Loucy (cell line): ENCODE results near the gene DHX32.

ENCODE experiments used
- H2AFZ ChIP-seq: fragments of 200-600 bp; sonication (generic); 2 replicates; pipeline ENCODE4 v1.6.0; 2016; ENCODE audit warnings: antibody characterized with exemption, mild to moderate bottlenecking, low read length, moderate library complexity
- H3F3A ChIP-seq: fragments of 200-600 bp; 2 replicates; pipeline ENCODE4 v1.6.0; 2016; ENCODE audit warnings: antibody characterized with exemption, low read depth, mild to moderate bottlenecking
- H3K27me3 ChIP-seq: fragments of 200-600 bp; sonication (generic); 2 replicates; pipeline ENCODE4 v1.6.1; 2014; ENCODE audit warnings: low read length, mild to moderate bottlenecking; ENCODE audit not compliant: insufficient read depth, poor library complexity, severe bottlenecking
- H3K36me3 ChIP-seq: fragments of 200-600 bp; sonication (generic); 2 replicates; pipeline ENCODE4 v1.6.1; 2016; ENCODE audit warnings: low read length; ENCODE audit not compliant: insufficient read depth
- H3K4me1 ChIP-seq: fragments of 200-600 bp; sonication (generic); 2 replicates; pipeline ENCODE4 v1.5.1; 2014; ENCODE audit warnings: low read length, mild to moderate bottlenecking; ENCODE audit not compliant: insufficient read depth, poor library complexity, severe bottlenecking
- H3K4me2 ChIP-seq: fragments of 200-600 bp; sonication (generic); 2 replicates; pipeline ENCODE4 v1.6.0; 2014; ENCODE audit warnings: antibody characterized with exemption, low read length, low read depth, mild to moderate bottlenecking; ENCODE audit not compliant: poor library complexity, severe bottlenecking
- H3K4me3 ChIP-seq: fragments of 200-600 bp; sonication (generic); 2 replicates; pipeline ENCODE4 v1.5.1; 2014; ENCODE audit warnings: low read length, mild to moderate bottlenecking, mixed read lengths; ENCODE audit not compliant: poor library complexity, severe bottlenecking
- H3K79me2 ChIP-seq: fragments of 200-600 bp; sonication (generic); 2 replicates; pipeline ENCODE4 v1.6.1; 2014; ENCODE audit warnings: low read length; ENCODE audit not compliant: insufficient read depth
- H3K9ac ChIP-seq: fragments of 200-600 bp; sonication (generic); 2 replicates; pipeline ENCODE4 v1.6.0; 2014; ENCODE audit warnings: mild to moderate bottlenecking, low read depth, low read length, moderate library complexity; ENCODE audit not compliant: poor library complexity, severe bottlenecking
- H3K9me2 ChIP-seq: fragments of 200-600 bp; sonication (generic); replicated peaks from 2 replicates; pipeline ENCODE4 v1.6.1; 2016; ENCODE audit warnings: low read depth, low read length, mixed read lengths
- H3K9me3 ChIP-seq: fragments of 200-600 bp; sonication (generic); 2 replicates; pipeline ENCODE4 v1.6.1; 2014; ENCODE audit warnings: mild to moderate bottlenecking, antibody characterized with exemption, low read length, low read depth; ENCODE audit not compliant: insufficient read depth
- H4K20me1 ChIP-seq: fragments of 200-600 bp; sonication (generic); 2 replicates; pipeline ENCODE4 v1.6.0; 2014; ENCODE audit warnings: antibody characterized with exemption, low read length, mild to moderate bottlenecking; ENCODE audit not compliant: insufficient read depth, poor library complexity, severe bottlenecking
- CTCF ChIP-seq: fragments of 200-600 bp; sonication (generic); conservative IDR thresholded peaks from 2 replicates; pipeline ENCODE4 v1.5.1; 2014; ENCODE audit warnings: mild to moderate bottlenecking, antibody characterized with exemption, low read length
- EZH2phosphoT487 ChIP-seq: fragments of 200-600 bp; IDR thresholded peaks from 2 replicates; pipeline ENCODE4 v1.6.1; 2018; ENCODE audit warnings: antibody characterized with exemption, mild to moderate bottlenecking, moderate library complexity, borderline replicate concordance

The DHX32 gene

DNA sequence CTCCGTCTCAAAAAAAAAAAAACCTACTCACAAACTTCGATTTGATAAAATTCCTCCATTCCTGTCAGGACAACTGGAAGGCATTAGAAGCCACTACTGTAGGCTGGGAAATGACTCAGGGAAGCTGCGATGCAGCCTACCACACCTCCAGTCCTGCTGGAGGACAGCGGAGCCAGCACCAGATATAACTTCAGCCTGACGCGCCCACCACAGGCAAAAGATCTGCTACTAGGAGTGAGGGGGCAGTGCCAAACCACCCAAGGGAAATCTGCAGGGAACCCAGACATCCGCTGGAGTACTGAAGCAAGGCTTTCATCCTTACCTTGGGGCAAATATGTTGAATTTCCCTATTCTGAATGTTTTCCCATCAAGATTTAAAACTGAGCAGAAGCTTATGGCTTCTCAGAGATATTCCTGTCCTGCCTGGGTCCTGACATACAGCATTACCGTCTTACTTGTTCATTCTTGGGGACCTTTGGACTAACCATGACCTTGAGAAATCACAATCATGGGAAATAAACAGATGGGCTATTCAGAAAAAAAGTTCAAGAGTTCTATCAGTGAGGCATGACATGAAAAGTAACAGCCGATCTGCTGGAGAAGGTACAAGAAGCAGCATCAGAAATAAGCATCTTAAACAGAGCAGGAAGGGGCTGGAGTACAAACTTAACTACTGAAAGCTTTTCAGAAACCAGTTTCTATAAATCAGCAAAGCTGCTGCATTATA is 37.3 kb downstream of the DHX32 start:
- Histone ChIP-seq H4K20me1 (no peaks in the 10 kb centered on the region), H3K27me3 (no peaks in the 10 kb centered on the region), H3K79me2 (no peaks in the 10 kb centered on the region), H3F3A (no peaks in the 10 kb centered on the region), H2AFZ (no peak overlapping the region), H3K4me3 (no peak overlapping the region), H3K4me1 (no peaks in the 10 kb centered on the region), H3K9me2 (no peaks in the 10 kb centered on the region), H3K9ac (no peak overlapping the region), H3K9me3 (no peaks in the 10 kb centered on the region), H3K4me2 (no peak overlapping the region), H3K36me3 (no peaks in the 10 kb centered on the region)
- TF ChIP-seq EZH2phosphoT487 = no peak

- no peaks in the 10 kb centered on the region for H3K9me2 ChIP-seq
- H3K27me3 ChIP-seq = no peaks in the 10 kb centered on the region
- H3K9me3 ChIP-seq = no peaks in the 10 kb centered on the region
- H3K4me1 ChIP-seq = no peaks in the 10 kb centered on the region
- no peaks in the 10 kb centered on the region for H3F3A ChIP-seq
- H4K20me1 ChIP-seq = no peaks in the 10 kb centered on the region
- no peak overlapping the region for H3K4me3 ChIP-seq
- TF ChIP-seq EZH2phosphoT487 (no peak), CTCF (no peak)
- no peak overlapping the region for H3K4me2 ChIP-seq
- no peaks in the 10 kb centered on the region for H3K79me2 ChIP-seq
- H2AFZ ChIP-seq = no peak overlapping the region
- no peak overlapping the region for H3K9ac ChIP-seq
- peaks cover 19% of the 10 kb centered on the region; the same call in 1 of the 2 replicates for H3K36me3 ChIP-seq
Observed at GRCh38 chr10:125840955-125841354, 40.1 kb downstream of the DHX32 start.

DNA sequence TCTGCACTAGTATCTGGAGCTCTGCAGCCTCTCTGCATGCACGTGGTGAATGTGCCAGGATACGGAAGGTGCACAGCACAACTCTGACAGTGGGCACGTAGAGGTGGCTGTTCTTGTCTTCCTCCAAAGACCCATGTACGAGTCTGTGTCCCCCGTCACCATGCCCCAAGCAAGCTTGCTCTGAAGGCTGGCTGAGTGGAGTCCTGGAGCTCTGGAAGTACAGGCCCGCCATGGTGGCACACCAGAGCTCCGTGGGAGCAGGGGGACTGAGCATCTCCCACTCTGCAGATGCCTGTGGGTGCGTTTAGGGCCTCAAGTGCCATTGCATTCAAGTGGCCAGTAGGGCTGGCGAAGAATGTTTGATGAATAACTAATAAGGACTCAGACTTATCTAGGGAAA is 40.7 kb downstream of the DHX32 start:
- Histone ChIP-seq H3K27me3 (no peaks in the 10 kb centered on the region), H3K36me3 (peaks cover 24% of the 10 kb centered on the region; the same call in 1 of the 2 replicates), H3K4me1 (no peaks in the 10 kb centered on the region), H3F3A (no peaks in the 10 kb centered on the region), H3K4me3 (no peak overlapping the region), H2AFZ (no peak overlapping the region), H3K9me3 (no peaks in the 10 kb centered on the region), H3K9ac (no peak overlapping the region), H3K4me2 (no peak overlapping the region), H3K9me2 (no peaks in the 10 kb centered on the region), H3K79me2 (no peaks in the 10 kb centered on the region), H4K20me1 (no peaks in the 10 kb centered on the region)
- TF ChIP-seq EZH2phosphoT487 (no peak), CTCF (no peak)
